Cardiac septum (tissue), 1 donor: ENCODE results near the gene COMMD8. TPM values are rescaled to one million over a fixed set of nuclear protein-coding genes. Genes with fewer than 3 reads are reported as not detected.

Experiments
- DNase-seq: peaks from one replicate; pipeline ENCODE4 v3.0.0-alpha.2; 2020; ENCODE audit warnings: low spot score
- intact Hi-C: fragments of 100-400 bp; cut with DNase I; formaldehyde crosslinking; loops from one replicate; pipeline ENCODE4 v1.14.0; 2022
- total RNA-seq: library from RNA; stranded (reverse); fragmentation: NEBNext Ultra II Directional; extraction: Animal tissue kit (Norgen Biotek cat#: 25700); gene quantifications from one replicate; pipeline ENCODE4 v1.2.1, GENCODE V29; 2021
- donor health status: DM: no; HTN: no; CAD: no.

COMMD8 gene
- total RNA-seq, 1 donor from 2014 or later, result 21.1 TPM

GRCh38 chr4:47474799-47475198 is 11.3 kb upstream of the COMMD8 start:
- intact Hi-C loops, result no loop called here
- DNase-seq, result no peak

GRCh38 chr4:47473141-47473750 is 9.7 kb upstream of the COMMD8 start:
- no peak for DNase-seq
- intact Hi-C loops, result no loop called here

- no peak for DNase-seq
- intact Hi-C loops, result no loop called here
Observed at GRCh38 chr4:47471591-47471990, 8.1 kb upstream of the COMMD8 start.

- intact Hi-C loops, result no loop called here
- DNase-seq, result no peak
Observed at GRCh38 chr4:47471064-47471463, 7.6 kb upstream of the COMMD8 start.

- intact Hi-C loops, result loop anchor here (10.0 kb wide), 1 partner anchor 445 kb away; the partner anchor contains the start of gene NFXL1
- no peak for DNase-seq
Observed at GRCh38 chr4:47469951-47470350, 6.4 kb upstream of the COMMD8 start.

GRCh38 chr4:47468706-47469365 is 5.3 kb upstream of the COMMD8 start:
- DNase-seq, result no peak
- intact Hi-C loops, result loop anchor here (10.0 kb wide), 1 partner anchor 446 kb away; the partner anchor contains the start of gene NFXL1

GRCh38 chr4:47466056-47466785 is 2.7 kb upstream of the COMMD8 start:
- DNase-seq, result no peak
- intact Hi-C loops, result loop anchor here (10.0 kb wide), 1 partner anchor 449 kb away; the partner anchor contains the start of gene NFXL1

GRCh38 chr4:47465004-47465403 is 1.5 kb upstream of the COMMD8 start:
- no peak for DNase-seq
- intact Hi-C loops, result loop anchor here (10.0 kb wide), 1 partner anchor 450 kb away; the partner anchor contains the start of gene NFXL1

- intact Hi-C loops, result loop anchor here (2.0 to 10.0 kb wide), 2 partner anchors 102 to 452 kb away; partner anchors contain the start of gene NFXL1
- no peak for DNase-seq
Observed at GRCh38 chr4:47462799-47463234, 685 bp downstream of the COMMD8 start.

GRCh38 chr4:47451657-47452056 is 11.8 kb downstream of the COMMD8 start:
- DNase-seq, result no peak
- intact Hi-C loops, result no loop called here

GRCh38 chr4:47444031-47444430 is 19.5 kb downstream of the COMMD8 start:
- no peak for DNase-seq
- intact Hi-C loops, result no loop called here

- intact Hi-C loops, result no loop called here
- no peak for DNase-seq
Observed at GRCh38 chr4:47442980-47443379, 20.5 kb downstream of the COMMD8 start.

GRCh38 chr4:47434931-47435330 is 28.6 kb downstream of the COMMD8 start:
- DNase-seq, result no peak
- intact Hi-C loops, result no loop called here

- intact Hi-C loops, result no loop called here
- DNase-seq, result no peak
Observed at GRCh38 chr4:47432749-47433148, 30.8 kb downstream of the COMMD8 start.

GRCh38 chr4:47427935-47428334 is 35.6 kb downstream of the COMMD8 start:
- intact Hi-C loops, result no loop called here
- no peak for DNase-seq

- intact Hi-C loops, result no loop called here
- DNase-seq, result no peak
Observed at GRCh38 chr4:47425628-47426027, 37.9 kb downstream of the COMMD8 start.

- intact Hi-C loops, result no loop called here
- no peak for DNase-seq
Observed at GRCh38 chr4:47419296-47419695, 44.2 kb downstream of the COMMD8 start.

- intact Hi-C loops, result no loop called here
- DNase-seq, result no peak
Observed at GRCh38 chr4:47418147-47418546, 45.4 kb downstream of the COMMD8 start.

GRCh38 chr4:47415719-47416118 is 47.8 kb downstream of the COMMD8 start:
- DNase-seq, result no peak
- intact Hi-C loops, result no loop called here

GRCh38 chr4:47413521-47413920 is 50.0 kb downstream of the COMMD8 start:
- intact Hi-C loops, result no loop called here
- DNase-seq, result no peak
